Hippocampal formation (tissue), 2 donors: ENCODE results near the gene ALG14.
A peak's percentile ranks its signal among the peaks of the same experiment; 100 is the strongest.
"Not testable (repeated sequence)": the region's sequence is repeated elsewhere in the genome, so short reads cannot be mapped to it uniquely, and the experiment has no call there.

ENCODE experiments used
- DNase-seq, 2 donors: peaks; one replicate each; lab custom pipeline; 2025; lab: John Stamatoyannopoulos, UW

ALG14 gene

GRCh38 chr1:95072532-95073419 is at the start of gene ALG14:
Gene ALG14 (minus strand): TSS chr1:95072951. CDS start chr1:95072898, 53 bp downstream.
- DNase-seq = peak; percentile 91 to 97

- DNase-seq = no peak
These were observed 49.5 kb upstream of the ALG14 start for GRCh38 chr1:95122151-95122697.

- DNase-seq = no peak
These were observed 46.5 kb upstream of the ALG14 start for GRCh38 chr1:95119273-95119672.

GRCh38 chr1:95118710-95119109 is 46.0 kb upstream of the ALG14 start:
- no peak for DNase-seq

- DNase-seq = no peak
These were observed 45.3 kb upstream of the ALG14 start for GRCh38 chr1:95118067-95118499.

- DNase-seq = peak in 1 of 2 donors; percentile 66
These were observed 44.7 kb upstream of the ALG14 start, which contains the start of gene TLCD4 for GRCh38 chr1:95117207-95118066. Gene TLCD4 (plus strand): TSS chr1:95117355. CDS start chr1:95143902, 26,547 bp downstream.

- peak; percentile 40 to 44 for DNase-seq
These were observed 43.9 kb upstream of the ALG14 start for GRCh38 chr1:95116580-95117206.

- no peak for DNase-seq
These were observed 43.0 kb upstream of the ALG14 start for GRCh38 chr1:95115708-95116137.

GRCh38 chr1:95113684-95114083 is 40.9 kb upstream of the ALG14 start:
- DNase-seq = no peak

- DNase-seq = no peak
These were observed 38.3 kb upstream of the ALG14 start for GRCh38 chr1:95111014-95111413.

- DNase-seq = no peak
These were observed 36.0 kb upstream of the ALG14 start for GRCh38 chr1:95108792-95109191.

GRCh38 chr1:95098196-95098595 is 25.4 kb upstream of the ALG14 start:
- DNase-seq = no peak

- DNase-seq = no peak
These were observed 24.7 kb upstream of the ALG14 start for GRCh38 chr1:95097426-95097825.

GRCh38 chr1:95096218-95096841 is 23.6 kb upstream of the ALG14 start:
- no peak for DNase-seq

GRCh38 chr1:95095833-95096217 is 23.1 kb upstream of the ALG14 start:
- no peak for DNase-seq

GRCh38 chr1:95094923-95095322 is 22.2 kb upstream of the ALG14 start:
- DNase-seq = no peak

GRCh38 chr1:95093296-95093695 is 20.5 kb upstream of the ALG14 start:
- no peak for DNase-seq

GRCh38 chr1:95092891-95093290 is 20.1 kb upstream of the ALG14 start:
- DNase-seq = not testable (repeated sequence)

- DNase-seq = not testable (repeated sequence)
These were observed 18.5 kb upstream of the ALG14 start for GRCh38 chr1:95091290-95091689.

- DNase-seq = no peak
These were observed 17.0 kb upstream of the ALG14 start for GRCh38 chr1:95089650-95090287.

- no peak for DNase-seq
These were observed 15.6 kb upstream of the ALG14 start for GRCh38 chr1:95088303-95088702.
